ENCODE results near the gene FUOM. TPM values are rescaled to one million over a fixed set of nuclear protein-coding genes. Genes with fewer than 3 reads are reported as not detected.

The FUOM gene
- total RNA-seq, 1 donor = 7.1 TPM

DNA sequence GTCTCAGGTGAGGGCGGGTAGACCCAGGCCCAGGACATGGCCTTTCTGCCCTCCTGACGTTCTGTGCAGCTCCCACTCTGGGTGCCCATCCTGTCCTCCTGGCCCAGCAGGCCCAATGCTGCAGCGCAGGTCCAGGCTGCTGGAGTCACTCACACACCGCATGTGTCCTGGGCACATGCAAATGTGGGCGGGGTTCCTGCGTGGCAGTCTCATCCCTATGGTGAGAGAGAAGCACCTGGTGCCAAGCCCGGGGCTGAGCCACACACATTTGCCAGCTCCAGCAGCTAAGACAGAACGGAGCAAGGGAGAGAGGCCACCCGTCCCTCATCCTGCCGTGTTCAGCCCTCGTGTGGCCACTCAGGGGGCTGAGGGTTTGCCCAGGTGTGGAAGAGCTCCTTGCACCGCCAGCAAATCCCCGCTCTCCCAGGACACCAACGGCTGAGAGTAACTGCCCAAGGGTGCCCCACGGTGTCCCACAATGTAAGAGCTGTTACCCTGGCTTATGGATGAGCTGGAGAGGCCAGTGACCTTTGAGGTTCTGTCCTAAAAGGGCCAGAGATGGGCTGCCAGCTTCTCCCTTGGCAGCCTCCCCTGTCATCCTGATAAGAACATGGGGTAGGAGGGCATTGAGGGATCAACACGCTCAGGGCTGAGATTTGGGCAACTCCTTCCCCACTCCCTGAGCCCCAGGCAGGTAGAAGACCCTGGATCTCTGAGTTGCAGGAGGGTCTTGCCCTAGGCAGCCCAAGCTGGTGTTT lies 4.4 kb downstream of the FUOM start:
- peaks cover 13% of the 10 kb centered on the region for H3K4me1 ChIP-seq (ENCODE audit: insufficient read depth, low read length)
- no peak overlapping the region for H3K4me3 ChIP-seq (ENCODE audit: low read length)
- H3K27me3 ChIP-seq (ENCODE audit: insufficient read depth, low read length) = no peaks in the 10 kb centered on the region
- no peaks in the 10 kb centered on the region for H3K9me3 ChIP-seq (ENCODE audit: low read depth, low read length)

- H3K4me3 ChIP-seq (ENCODE audit: low read length) = no peak overlapping the region
These were observed 6.2 kb downstream of the FUOM start for GRCh38 chr10:133351408-133352318.

GRCh38 chr10:133350950-133351329 lies 6.9 kb downstream of the FUOM start:
- no peaks in the 10 kb centered on the region for H3K9me3 ChIP-seq (ENCODE audit: low read depth, low read length)
- H3K27me3 ChIP-seq (ENCODE audit: insufficient read depth, low read length) = no peaks in the 10 kb centered on the region
- H3K4me1 ChIP-seq (ENCODE audit: insufficient read depth, low read length) = no peaks in the 10 kb centered on the region
- H3K4me3 ChIP-seq (ENCODE audit: low read length) = no peak overlapping the region

More at GRCh38 chr10:133351408-133352318, 6.2 kb downstream of the FUOM start:
- Histone ChIP-seq H3K27me3 (ENCODE audit: insufficient read depth, low read length) (no peaks in the 10 kb centered on the region), H3K9me3 (ENCODE audit: low read depth, low read length) (no peaks in the 10 kb centered on the region), H3K4me1 (ENCODE audit: insufficient read depth, low read length) (peaks cover 6% of the 10 kb centered on the region)

DNA sequence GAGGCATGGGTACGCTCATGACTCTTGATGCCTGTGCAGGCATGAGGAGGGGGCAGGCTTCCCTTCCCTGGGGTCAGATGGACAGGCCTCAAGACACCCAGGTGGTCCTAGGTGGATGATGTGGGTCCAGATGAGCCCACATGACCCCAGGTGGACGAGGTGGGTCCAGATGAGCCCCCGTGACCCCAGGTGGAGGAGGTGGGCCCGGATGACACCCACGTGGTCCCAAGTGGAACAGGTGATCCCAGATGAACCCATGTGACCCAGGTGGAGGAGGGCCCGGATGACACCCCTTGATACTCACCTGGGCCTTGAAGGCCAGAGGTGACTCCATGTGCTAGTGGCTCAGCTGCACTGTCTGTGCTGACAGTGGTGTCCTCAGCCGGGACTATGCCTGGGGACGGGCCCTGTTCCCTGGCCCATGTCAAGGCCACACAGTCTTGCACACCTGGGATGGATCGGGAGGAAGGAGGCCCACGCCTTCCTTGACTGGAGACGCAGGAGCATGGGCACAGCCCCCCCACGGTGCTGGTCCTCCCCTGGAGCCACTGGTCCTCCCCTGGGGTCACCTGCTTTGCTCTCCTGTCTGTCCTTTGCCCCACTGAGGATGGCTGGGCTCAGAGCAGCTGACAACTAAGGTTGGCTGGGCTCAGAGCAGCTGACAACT lies 7.4 kb downstream of the FUOM start:
- H3K9me3 ChIP-seq (ENCODE audit: low read depth, low read length) = no peaks in the 10 kb centered on the region
- no peak overlapping the region for H3K4me3 ChIP-seq (ENCODE audit: low read length)
- no peaks in the 10 kb centered on the region for H3K27me3 ChIP-seq (ENCODE audit: insufficient read depth, low read length)
- no peaks in the 10 kb centered on the region for H3K4me1 ChIP-seq (ENCODE audit: insufficient read depth, low read length)

GRCh38 chr10:133349577-133350011 lies 8.2 kb downstream of the FUOM start:
- peaks cover 2% of the 10 kb centered on the region for H3K27me3 ChIP-seq (ENCODE audit: insufficient read depth, low read length)

GRCh38 chr10:133349160-133349568 lies 8.7 kb downstream of the FUOM start:
- no peaks in the 10 kb centered on the region for H3K9me3 ChIP-seq (ENCODE audit: low read depth, low read length)
- no peak overlapping the region for H3K4me3 ChIP-seq (ENCODE audit: low read length)
- peaks cover 2% of the 10 kb centered on the region for H3K27me3 ChIP-seq (ENCODE audit: insufficient read depth, low read length)
- H3K4me1 ChIP-seq (ENCODE audit: insufficient read depth, low read length) = no peaks in the 10 kb centered on the region

More at GRCh38 chr10:133349577-133350011, 8.2 kb downstream of the FUOM start:
- Histone ChIP-seq H3K4me1 (ENCODE audit: insufficient read depth, low read length) (no peaks in the 10 kb centered on the region), H3K4me3 (ENCODE audit: low read length) (no peak overlapping the region), H3K9me3 (ENCODE audit: low read depth, low read length) (no peaks in the 10 kb centered on the region)

DNA sequence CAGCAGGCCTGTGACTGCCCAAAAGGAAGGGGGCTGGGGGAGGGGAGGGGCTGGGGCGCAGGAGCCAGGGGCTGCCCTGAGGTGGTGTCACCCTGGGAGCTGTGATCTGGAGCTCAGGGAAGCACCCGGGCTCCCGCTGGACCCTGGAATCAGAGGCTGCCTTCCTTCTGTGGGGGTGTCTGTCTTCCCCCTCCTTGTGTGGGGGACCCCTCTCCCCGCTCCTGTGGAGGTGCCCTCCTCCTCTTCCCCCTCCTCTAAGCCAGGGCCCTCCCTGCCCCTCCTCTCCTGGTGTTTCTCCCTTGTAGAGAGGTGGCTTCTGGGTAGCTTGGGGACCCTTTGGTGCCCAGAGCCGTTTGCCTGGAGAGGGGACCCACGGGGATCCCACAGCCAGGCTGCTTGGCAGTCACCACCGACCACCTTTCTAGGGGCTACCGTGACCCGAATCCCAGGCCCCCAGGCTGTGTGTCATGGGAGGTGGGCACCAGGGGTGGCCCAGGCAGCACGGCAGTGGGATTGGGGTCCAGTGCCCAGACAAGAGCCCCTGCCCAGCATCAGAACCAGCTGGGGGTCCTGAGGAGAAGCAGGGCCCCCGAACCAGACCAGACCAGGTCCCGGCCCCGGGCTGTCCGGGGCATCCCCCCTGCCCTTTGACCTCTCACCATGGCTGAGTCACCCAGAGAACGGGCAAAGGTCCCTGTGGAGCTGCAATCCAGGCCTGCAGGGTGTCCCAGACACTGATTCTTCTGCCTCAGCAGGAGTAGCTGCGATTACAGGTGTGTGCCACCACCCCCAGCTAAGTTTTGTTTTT lies 9.9 kb downstream of the FUOM start:
- Histone ChIP-seq H3K9me3 (ENCODE audit: low read depth, low read length) (no peaks in the 10 kb centered on the region), H3K4me1 (ENCODE audit: insufficient read depth, low read length) (no peaks in the 10 kb centered on the region), H3K4me3 (ENCODE audit: low read length) (no peak overlapping the region), H3K27me3 (ENCODE audit: insufficient read depth, low read length) (peaks cover 5% of the 10 kb centered on the region)

GRCh38 chr10:133346413-133346812 lies 11.4 kb downstream of the FUOM start:
- H3K4me3 ChIP-seq (ENCODE audit: low read length) = no peak overlapping the region
- peaks cover 5% of the 10 kb centered on the region for H3K27me3 ChIP-seq (ENCODE audit: insufficient read depth, low read length)

DNA sequence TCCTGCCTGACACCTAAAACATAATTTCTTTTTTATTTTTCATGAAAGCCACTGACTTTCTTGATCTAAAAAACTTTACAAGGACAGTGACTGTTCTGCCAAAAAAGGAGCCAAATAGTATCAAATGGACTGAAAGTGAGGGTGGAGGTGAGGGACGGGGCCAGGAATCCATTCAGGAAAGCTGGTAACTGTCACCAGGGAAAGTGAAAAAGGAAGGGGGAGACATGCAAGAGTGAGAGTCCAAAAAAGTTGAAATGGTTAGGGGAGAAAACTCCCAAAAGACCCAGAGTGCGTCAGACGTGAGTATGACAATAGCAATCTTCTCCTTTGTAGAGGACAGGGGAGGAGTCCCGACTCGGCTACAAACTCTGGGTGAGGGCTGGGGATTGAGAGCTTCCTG lies 13.6 kb downstream of the FUOM start:
- Histone ChIP-seq H3K4me1 (ENCODE audit: insufficient read depth, low read length) (no peaks in the 10 kb centered on the region), H3K9me3 (ENCODE audit: low read depth, low read length) (no peaks in the 10 kb centered on the region), H3K4me3 (ENCODE audit: low read length) (no peak overlapping the region), H3K27me3 (ENCODE audit: insufficient read depth, low read length) (peaks cover 5% of the 10 kb centered on the region)

More at GRCh38 chr10:133346413-133346812, 11.4 kb downstream of the FUOM start:
- Histone ChIP-seq H3K9me3 (ENCODE audit: low read depth, low read length) (no peaks in the 10 kb centered on the region), H3K4me1 (ENCODE audit: insufficient read depth, low read length) (no peaks in the 10 kb centered on the region)

- Histone ChIP-seq H3K4me3 (ENCODE audit: low read length) (no peak overlapping the region), H3K4me1 (ENCODE audit: insufficient read depth, low read length) (no peaks in the 10 kb centered on the region), H3K9me3 (ENCODE audit: low read depth, low read length) (no peaks in the 10 kb centered on the region), H3K27me3 (ENCODE audit: insufficient read depth, low read length) (peaks cover 6% of the 10 kb centered on the region)
These were observed 14.3 kb downstream of the FUOM start for GRCh38 chr10:133343558-133343957.

GRCh38 chr10:133342942-133343341 lies 14.9 kb downstream of the FUOM start:
- H3K4me3 ChIP-seq (ENCODE audit: low read length) = no peak overlapping the region
- H3K9me3 ChIP-seq (ENCODE audit: low read depth, low read length) = no peaks in the 10 kb centered on the region
- H3K27me3 ChIP-seq (ENCODE audit: insufficient read depth, low read length) = peaks cover 11% of the 10 kb centered on the region
- H3K4me1 ChIP-seq (ENCODE audit: insufficient read depth, low read length) = no peaks in the 10 kb centered on the region

DNA sequence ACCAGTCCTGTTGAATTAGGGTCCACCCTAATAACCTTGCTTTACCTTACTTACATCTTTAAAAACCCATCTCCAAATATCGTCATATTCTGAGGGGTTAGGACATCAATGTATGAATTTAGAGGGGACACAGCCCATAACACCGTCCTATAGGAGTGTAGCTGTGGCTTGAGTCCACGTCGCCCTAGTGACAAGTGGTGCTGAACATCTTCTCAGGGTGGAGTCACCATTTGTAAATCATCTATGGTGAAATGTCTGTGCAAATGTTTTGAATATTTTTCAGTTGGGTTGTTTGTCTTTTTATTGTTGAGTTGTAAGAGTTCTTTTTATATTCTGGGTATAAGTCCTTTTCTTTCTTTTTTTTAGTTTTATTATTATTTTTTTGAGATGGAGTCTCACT lies 15.8 kb downstream of the FUOM start:
- Histone ChIP-seq H3K4me3 (ENCODE audit: low read length) (no peak overlapping the region), H3K27me3 (ENCODE audit: insufficient read depth, low read length) (peaks cover 20% of the 10 kb centered on the region)

GRCh38 chr10:133339708-133340380 lies 18.0 kb downstream of the FUOM start:
- peaks cover 27% of the 10 kb centered on the region for H3K27me3 ChIP-seq (ENCODE audit: insufficient read depth, low read length)

More for the DNA sequence above, 15.8 kb downstream of the FUOM start:
- H3K9me3 ChIP-seq (ENCODE audit: low read depth, low read length) = no peaks in the 10 kb centered on the region
- peaks cover 9% of the 10 kb centered on the region for H3K4me1 ChIP-seq (ENCODE audit: insufficient read depth, low read length)

More at GRCh38 chr10:133339708-133340380, 18.0 kb downstream of the FUOM start:
- H3K9me3 ChIP-seq (ENCODE audit: low read depth, low read length) = no peaks in the 10 kb centered on the region
- no peak overlapping the region for H3K4me3 ChIP-seq (ENCODE audit: low read length)
- peaks cover 22% of the 10 kb centered on the region for H3K4me1 ChIP-seq (ENCODE audit: insufficient read depth, low read length)

Data from mononuclear cell (primary cell).